Measurements from ENCODE around the gene NWD2. TPM values are rescaled to one million over a fixed set of nuclear protein-coding genes. Genes with fewer than 3 reads are reported as not detected.

The NWD2 gene
- total RNA-seq, 1 experiment from 2014 or later = under 0.01 TPM

GRCh38 chr4:37358748-37359147, 114.2 kb downstream of the NWD2 start:
- no peak for TF ChIP-seq EZH2phosphoT487 (IDR thresholded peaks at IDR 0.05; ENCODE audit: borderline replicate concordance, low read length)
- TF ChIP-seq EZH2 (IDR thresholded peaks at IDR 0.05; ENCODE audit: low read length, unreplicated experiment) = no peak
- TF ChIP-seq, protein P1, sequence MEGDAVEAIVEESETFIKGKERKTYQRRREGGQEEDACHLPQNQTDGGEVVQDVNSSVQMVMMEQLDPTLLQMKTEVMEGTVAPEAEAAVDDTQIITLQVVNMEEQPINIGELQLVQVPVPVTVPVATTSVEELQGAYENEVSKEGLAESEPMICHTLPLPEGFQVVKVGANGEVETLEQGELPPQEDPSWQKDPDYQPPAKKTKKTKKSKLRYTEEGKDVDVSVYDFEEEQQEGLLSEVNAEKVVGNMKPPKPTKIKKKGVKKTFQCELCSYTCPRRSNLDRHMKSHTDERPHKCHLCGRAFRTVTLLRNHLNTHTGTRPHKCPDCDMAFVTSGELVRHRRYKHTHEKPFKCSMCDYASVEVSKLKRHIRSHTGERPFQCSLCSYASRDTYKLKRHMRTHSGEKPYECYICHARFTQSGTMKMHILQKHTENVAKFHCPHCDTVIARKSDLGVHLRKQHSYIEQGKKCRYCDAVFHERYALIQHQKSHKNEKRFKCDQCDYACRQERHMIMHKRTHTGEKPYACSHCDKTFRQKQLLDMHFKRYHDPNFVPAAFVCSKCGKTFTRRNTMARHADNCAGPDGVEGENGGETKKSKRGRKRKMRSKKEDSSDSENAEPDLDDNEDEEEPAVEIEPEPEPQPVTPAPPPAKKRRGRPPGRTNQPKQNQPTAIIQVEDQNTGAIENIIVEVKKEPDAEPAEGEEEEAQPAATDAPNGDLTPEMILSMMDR (conservative IDR thresholded peaks at IDR 0.05; ENCODE audit: low read depth, low read length) = no peak
- no peak overlapping the region for H3K27ac ChIP-seq (ENCODE audit: low read length)
- ChIA-PET CTCF (interaction anchor here (0.5 kb wide), 1 partner anchor 31 kb away, joined by 3 read pairs; no protein-coding TSS in a partner anchor), POLR2A (ENCODE audit: unreplicated experiment) (interaction anchor here (0.6 kb wide), 1 partner anchor 129 kb away, joined by 10 read pairs; no protein-coding TSS in a partner anchor)
- no peak overlapping the region for H3K4me3 ChIP-seq (ENCODE audit: low read length)
- H3K9me3 ChIP-seq (ENCODE audit: low read length) = no peaks in the 10 kb centered on the region
- no peaks in the 10 kb centered on the region for H3F3A ChIP-seq (ENCODE audit: low read length, unreplicated experiment)
- no peaks in the 10 kb centered on the region for H3K79me2 ChIP-seq (ENCODE audit: low read length)
- no peaks in the 10 kb centered on the region for H3K36me3 ChIP-seq (ENCODE audit: low read depth, low read length)
- H3K9me2 ChIP-seq (replicated peaks; ENCODE audit: low read length) = no peaks in the 10 kb centered on the region
- 0 out of 2 replicates have a peak overlapping the region, but pooled peaks have one; percentile 21 for H3K4me2 ChIP-seq (ENCODE audit: low read length)
- no peak for ATAC-seq
- H3K27me3 ChIP-seq (ENCODE audit: low read length) = no peaks in the 10 kb centered on the region; the same call in 1 of the 2 replicates
- peaks cover 6% of the 10 kb centered on the region; the same call in 1 of the 2 replicates for H3K4me1 ChIP-seq (ENCODE audit: insufficient read depth, low read length)
- no peak overlapping the region for H2AFZ ChIP-seq (ENCODE audit: low read length)
- peak; percentile 66 for DNase-seq
- no peaks in the 10 kb centered on the region for H4K20me1 ChIP-seq (ENCODE audit: low read length)
- intact Hi-C loops (cut with micrococcal nuclease) = no loop called here
- BruUV-seq (replicated peaks) = no TSS peak
- H3K9ac ChIP-seq (ENCODE audit: low read length) = no peak overlapping the region

DNA sequence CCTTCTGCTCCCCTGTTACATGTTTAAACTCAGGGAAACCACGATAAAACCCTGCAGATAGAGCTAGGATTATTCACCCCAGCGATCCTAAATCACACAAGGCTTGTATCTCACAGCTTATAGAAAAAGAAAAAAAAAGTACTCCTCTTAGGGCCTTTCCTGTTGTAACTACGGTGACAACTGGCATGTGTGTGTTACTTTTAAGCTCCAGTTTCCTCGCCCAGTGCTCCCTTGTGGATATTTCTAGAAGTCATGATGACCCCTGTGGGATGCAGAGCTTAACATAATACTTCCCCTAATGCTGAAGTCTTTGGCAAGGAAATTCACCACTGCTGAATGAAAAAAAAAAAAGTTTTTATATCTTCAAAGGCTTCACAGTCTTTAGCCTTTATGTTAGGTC, 114.7 kb downstream of the NWD2 start:
- H3K27me3 ChIP-seq (ENCODE audit: low read length) = no peaks in the 10 kb centered on the region; the same call in 1 of the 2 replicates
- no peaks in the 10 kb centered on the region for H3K9me2 ChIP-seq (replicated peaks; ENCODE audit: low read length)
- H3K9ac ChIP-seq (ENCODE audit: low read length) = no peak overlapping the region
- BruUV-seq (replicated peaks) = no TSS peak
- 0 out of 2 replicates have a peak overlapping the region, but pooled peaks have one; percentile 21 for H3K4me2 ChIP-seq (ENCODE audit: low read length)
- no peaks in the 10 kb centered on the region for H3K36me3 ChIP-seq (ENCODE audit: low read depth, low read length)
- intact Hi-C loops (cut with micrococcal nuclease) = no loop called here
- DNase-seq = no peak
- CTCF ChIA-PET = interaction anchor here (0.5 kb wide), 1 partner anchor 30 kb away, joined by 3 read pairs; no protein-coding TSS in a partner anchor
- H4K20me1 ChIP-seq (ENCODE audit: low read length) = no peaks in the 10 kb centered on the region
- POLR2A ChIA-PET (ENCODE audit: unreplicated experiment) = interaction anchor here (0.6 kb wide), 1 partner anchor 130 kb away, joined by 10 read pairs; no protein-coding TSS in a partner anchor
- H3K79me2 ChIP-seq (ENCODE audit: low read length) = no peaks in the 10 kb centered on the region
- H3K9me3 ChIP-seq (ENCODE audit: low read length) = no peaks in the 10 kb centered on the region
- no peak overlapping the region for H3K27ac ChIP-seq (ENCODE audit: low read length)
- no peak overlapping the region for H3K4me3 ChIP-seq (ENCODE audit: low read length)
- H3K4me1 ChIP-seq (ENCODE audit: insufficient read depth, low read length) = peaks cover 6% of the 10 kb centered on the region; the same call in 1 of the 2 replicates
- H3F3A ChIP-seq (ENCODE audit: low read length, unreplicated experiment) = no peaks in the 10 kb centered on the region
- no peak overlapping the region for H2AFZ ChIP-seq (ENCODE audit: low read length)
- TF ChIP-seq, protein P1 (conservative IDR thresholded peaks at IDR 0.05; ENCODE audit: low read depth, low read length) = no peak
- TF ChIP-seq EZH2phosphoT487 (IDR thresholded peaks at IDR 0.05; ENCODE audit: borderline replicate concordance, low read length) (no peak), EZH2 (IDR thresholded peaks at IDR 0.05; ENCODE audit: low read length, unreplicated experiment) (no peak)
- ATAC-seq = no peak

DNA sequence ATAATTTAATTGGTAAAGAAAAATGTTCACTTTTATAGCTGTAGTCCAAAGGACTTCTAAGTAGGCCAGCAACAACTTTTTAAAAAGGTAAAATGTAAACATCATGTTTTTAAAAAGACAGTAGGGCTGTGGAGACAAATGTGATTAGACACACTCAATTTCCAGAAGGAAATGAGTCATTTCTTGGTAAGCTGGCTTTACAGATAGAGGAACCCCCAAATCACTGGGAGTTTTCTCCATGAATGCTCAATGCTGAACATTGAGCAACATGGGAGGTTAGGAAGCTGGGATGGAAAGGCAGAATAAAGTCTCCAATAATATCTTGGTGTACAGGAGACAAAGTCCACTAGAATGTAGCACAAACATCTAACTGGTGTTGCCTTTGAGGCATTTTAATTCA, 121.3 kb downstream of the NWD2 start:
- Histone ChIP-seq H4K20me1 (ENCODE audit: low read length) (no peaks in the 10 kb centered on the region), H3K9me2 (replicated peaks; ENCODE audit: low read length) (no peaks in the 10 kb centered on the region), H3K9me3 (ENCODE audit: low read length) (no peaks in the 10 kb centered on the region), H3K79me2 (ENCODE audit: low read length) (no peaks in the 10 kb centered on the region), H2AFZ (ENCODE audit: low read length) (no peak overlapping the region), H3K4me2 (ENCODE audit: low read length) (no peak overlapping the region), H3K27me3 (ENCODE audit: low read length) (peaks cover 31% of the 10 kb centered on the region), H3F3A (ENCODE audit: low read length, unreplicated experiment) (no peaks in the 10 kb centered on the region), H3K4me3 (ENCODE audit: low read length) (no peak overlapping the region), H3K9ac (ENCODE audit: low read length) (no peak overlapping the region), H3K36me3 (ENCODE audit: low read depth, low read length) (no peaks in the 10 kb centered on the region), H3K27ac (ENCODE audit: low read length) (no peak overlapping the region), H3K4me1 (ENCODE audit: insufficient read depth, low read length) (no peaks in the 10 kb centered on the region)
- POLR2A ChIA-PET (ENCODE audit: unreplicated experiment) = no interaction called here
- intact Hi-C loops (cut with micrococcal nuclease) = no loop called here
- TF ChIP-seq EZH2 (IDR thresholded peaks at IDR 0.05; ENCODE audit: low read length, unreplicated experiment) (no peak), EZH2phosphoT487 (IDR thresholded peaks at IDR 0.05; ENCODE audit: borderline replicate concordance, low read length) (no peak)
- TF ChIP-seq, protein P1 (conservative IDR thresholded peaks at IDR 0.05; ENCODE audit: low read depth, low read length) = no peak
- CTCF ChIA-PET = no interaction called here
- DNase-seq (no peak), ATAC-seq (no peak)
- no TSS peak for BruUV-seq (replicated peaks)
